Activated CD4-positive, alpha-beta T cell treated with anti-CD3 and anti-CD28 coated beads, Interleukin-2, amount 10 ng/mL, durations not matched to agents 24 days and 14 days (primary cell): ENCODE measurements around the gene PTPRN2. TPM values are rescaled to one million over a fixed set of nuclear protein-coding genes. Genes with fewer than 3 reads are reported as not detected.
"Not testable (repeated sequence)": the region's sequence is repeated elsewhere in the genome, so short reads cannot be mapped to it uniquely, and the experiment has no call there.

Experiments used
- DNase-seq: peaks from one replicate; pipeline ENCODE4 v3.0.0; 2022
- H3K27ac Mint-ChIP-seq: one replicate; pipeline ENCODE4 v1.8.0; 2022; ENCODE audit warnings: mild to moderate bottlenecking, mixed read lengths
- H3K27me3 Mint-ChIP-seq: one replicate; pipeline ENCODE4 v1.8.0; 2022; ENCODE audit warnings: mixed read lengths
- H3K36me3 Mint-ChIP-seq: one replicate; pipeline ENCODE4 v1.8.0; 2022; ENCODE audit warnings: low read depth, mild to moderate bottlenecking, mixed read lengths
- H3K4me1 Mint-ChIP-seq: one replicate; pipeline ENCODE4 v1.8.0; 2021; ENCODE audit warnings: mixed read lengths
- H3K4me3 Mint-ChIP-seq: one replicate; pipeline ENCODE4 v1.8.0; 2022; ENCODE audit warnings: mild to moderate bottlenecking, moderate library complexity, mixed read lengths
- H3K9me3 Mint-ChIP-seq: one replicate; pipeline ENCODE4 v1.8.0; 2021; ENCODE audit warnings: mixed read lengths
- intact Hi-C: fragments of 100-400 bp; cut with micrococcal nuclease; formaldehyde crosslinking; loops from one replicate; pipeline ENCODE4 v1.15.1; 2023
- total RNA-seq: library from RNA; stranded (reverse); gene quantifications from 2 replicates; pipeline ENCODE4 v1.2.3, GENCODE V29; 2022

Gene PTPRN2
- total RNA-seq, 1 donor from 2014 or later, result 0.33 TPM

GRCh38 chr7:157937406-157937805 lies 650.2 kb downstream of the PTPRN2 start:
- H3K4me3 Mint-ChIP-seq, result no peak overlapping the region
- H3K9me3 Mint-ChIP-seq, result peaks cover 25% of the 10 kb centered on the region
- no peak overlapping the region for H3K27ac Mint-ChIP-seq
- intact Hi-C loops, result no loop called here
- H3K36me3 Mint-ChIP-seq, result peaks cover 5% of the 10 kb centered on the region
- no peaks in the 10 kb centered on the region for H3K27me3 Mint-ChIP-seq
- no peak for DNase-seq
- no peaks in the 10 kb centered on the region for H3K4me1 Mint-ChIP-seq

- Mint-ChIP-seq H3K36me3 (peaks cover 7% of the 10 kb centered on the region), H3K4me3 (no peak overlapping the region), H3K4me1 (no peaks in the 10 kb centered on the region), H3K9me3 (peaks cover 28% of the 10 kb centered on the region), H3K27ac (no peak overlapping the region), H3K27me3 (no peaks in the 10 kb centered on the region)
- intact Hi-C loops, result no loop called here
- no peak for DNase-seq
These were observed 650.6 kb downstream of the PTPRN2 start for GRCh38 chr7:157936976-157937375.

GRCh38 chr7:157935721-157936120 lies 651.9 kb downstream of the PTPRN2 start:
- H3K4me3 Mint-ChIP-seq, DNase-seq, H3K27me3 Mint-ChIP-seq, H3K27ac Mint-ChIP-seq, H3K36me3 Mint-ChIP-seq, H3K4me1 Mint-ChIP-seq, intact Hi-C loops: not testable (repeated sequence)
- H3K9me3 Mint-ChIP-seq, result peaks cover 25% of the 10 kb centered on the region

GRCh38 chr7:157933219-157934155 lies 654.1 kb downstream of the PTPRN2 start:
- intact Hi-C loops, H3K4me1 Mint-ChIP-seq, H3K36me3 Mint-ChIP-seq, DNase-seq, H3K4me3 Mint-ChIP-seq, H3K27me3 Mint-ChIP-seq: not testable (repeated sequence)
- Mint-ChIP-seq H3K27ac (peak overlapping the region; percentile 20), H3K9me3 (peaks cover 28% of the 10 kb centered on the region)

GRCh38 chr7:157932498-157933218 lies 655.0 kb downstream of the PTPRN2 start:
- H3K27ac Mint-ChIP-seq, result peak overlapping the region; percentile 81
- DNase-seq, result no peak
- H3K36me3 Mint-ChIP-seq, result peaks cover 7% of the 10 kb centered on the region
- no peaks in the 10 kb centered on the region for H3K4me1 Mint-ChIP-seq
- intact Hi-C loops, result no loop called here
- no peaks in the 10 kb centered on the region for H3K27me3 Mint-ChIP-seq
- H3K4me3 Mint-ChIP-seq, result no peak overlapping the region
- H3K9me3 Mint-ChIP-seq, result peaks cover 28% of the 10 kb centered on the region

GRCh38 chr7:157930926-157931466 lies 656.6 kb downstream of the PTPRN2 start:
- intact Hi-C loops, result no loop called here
- H3K4me1 Mint-ChIP-seq, result peaks cover 3% of the 10 kb centered on the region
- H3K4me3 Mint-ChIP-seq, result no peak overlapping the region
- no peak overlapping the region for H3K27ac Mint-ChIP-seq
- H3K27me3 Mint-ChIP-seq, result no peaks in the 10 kb centered on the region
- no peak for DNase-seq
- peaks cover 7% of the 10 kb centered on the region for H3K36me3 Mint-ChIP-seq
- H3K9me3 Mint-ChIP-seq, result peaks cover 23% of the 10 kb centered on the region

- intact Hi-C loops, result no loop called here
- H3K36me3 Mint-ChIP-seq, result peaks cover 7% of the 10 kb centered on the region
- H3K4me3 Mint-ChIP-seq, result no peak overlapping the region
- H3K9me3 Mint-ChIP-seq, result peaks cover 22% of the 10 kb centered on the region
- H3K27ac Mint-ChIP-seq, result no peak overlapping the region
- H3K4me1 Mint-ChIP-seq, result peaks cover 3% of the 10 kb centered on the region
- H3K27me3 Mint-ChIP-seq, result no peaks in the 10 kb centered on the region
- DNase-seq, result no peak
These were observed 657.2 kb downstream of the PTPRN2 start for GRCh38 chr7:157930441-157930840.

- H3K4me3 Mint-ChIP-seq, result no peak overlapping the region
- no peak for DNase-seq
- H3K27ac Mint-ChIP-seq, result no peak overlapping the region
- H3K9me3 Mint-ChIP-seq, result peaks cover 18% of the 10 kb centered on the region
- intact Hi-C loops, result no loop called here
- H3K36me3 Mint-ChIP-seq, result peaks cover 7% of the 10 kb centered on the region
- H3K27me3 Mint-ChIP-seq, result no peaks in the 10 kb centered on the region
- peaks cover 3% of the 10 kb centered on the region for H3K4me1 Mint-ChIP-seq
These were observed 658.0 kb downstream of the PTPRN2 start for GRCh38 chr7:157929671-157930070.

- peaks cover 3% of the 10 kb centered on the region for H3K4me1 Mint-ChIP-seq
- intact Hi-C loops, result no loop called here
- no peak for DNase-seq
- H3K27me3 Mint-ChIP-seq, result no peaks in the 10 kb centered on the region
- H3K9me3 Mint-ChIP-seq, result peaks cover 15% of the 10 kb centered on the region
- no peak overlapping the region for H3K4me3 Mint-ChIP-seq
- peaks cover 7% of the 10 kb centered on the region for H3K36me3 Mint-ChIP-seq
- no peak overlapping the region for H3K27ac Mint-ChIP-seq
These were observed 658.7 kb downstream of the PTPRN2 start for GRCh38 chr7:157928808-157929425.

- Mint-ChIP-seq H3K36me3 (peaks cover 7% of the 10 kb centered on the region), H3K27ac (no peak overlapping the region), H3K9me3 (peaks cover 12% of the 10 kb centered on the region), H3K27me3 (no peaks in the 10 kb centered on the region), H3K4me3 (no peak overlapping the region), H3K4me1 (peaks cover 3% of the 10 kb centered on the region)
- intact Hi-C loops, result no loop called here
- DNase-seq, result no peak
These were observed 659.3 kb downstream of the PTPRN2 start for GRCh38 chr7:157928171-157928794.

GRCh38 chr7:157927313-157927925 lies 660.2 kb downstream of the PTPRN2 start:
- peaks cover 2% of the 10 kb centered on the region for H3K36me3 Mint-ChIP-seq

GRCh38 chr7:157926521-157927150 lies 661.0 kb downstream of the PTPRN2 start:
- H3K4me3 Mint-ChIP-seq, result no peak overlapping the region
- DNase-seq, result no peak
- H3K27me3 Mint-ChIP-seq, result no peaks in the 10 kb centered on the region
- H3K27ac Mint-ChIP-seq, result no peak overlapping the region
- peaks cover 3% of the 10 kb centered on the region for H3K9me3 Mint-ChIP-seq
- intact Hi-C loops, result no loop called here
- no peaks in the 10 kb centered on the region for H3K36me3 Mint-ChIP-seq
- H3K4me1 Mint-ChIP-seq, result peaks cover 3% of the 10 kb centered on the region

More at GRCh38 chr7:157927313-157927925, 660.2 kb downstream of the PTPRN2 start:
- no peak overlapping the region for H3K27ac Mint-ChIP-seq
- intact Hi-C loops, result no loop called here
- H3K4me1 Mint-ChIP-seq, result peaks cover 3% of the 10 kb centered on the region
- DNase-seq, result no peak
- no peaks in the 10 kb centered on the region for H3K27me3 Mint-ChIP-seq
- peaks cover 7% of the 10 kb centered on the region for H3K9me3 Mint-ChIP-seq
- H3K4me3 Mint-ChIP-seq, result no peak overlapping the region

GRCh38 chr7:157926107-157926506 lies 661.5 kb downstream of the PTPRN2 start:
- intact Hi-C loops, result no loop called here
- no peaks in the 10 kb centered on the region for H3K27me3 Mint-ChIP-seq
- DNase-seq, result no peak
- H3K27ac Mint-ChIP-seq, result no peak overlapping the region
- no peaks in the 10 kb centered on the region for H3K36me3 Mint-ChIP-seq
- H3K4me3 Mint-ChIP-seq, result no peak overlapping the region
- H3K4me1 Mint-ChIP-seq, result peaks cover 3% of the 10 kb centered on the region
- H3K9me3 Mint-ChIP-seq, result peaks cover 3% of the 10 kb centered on the region
